Measurements from ENCODE around the gene PLEKHG3.

DNA sequence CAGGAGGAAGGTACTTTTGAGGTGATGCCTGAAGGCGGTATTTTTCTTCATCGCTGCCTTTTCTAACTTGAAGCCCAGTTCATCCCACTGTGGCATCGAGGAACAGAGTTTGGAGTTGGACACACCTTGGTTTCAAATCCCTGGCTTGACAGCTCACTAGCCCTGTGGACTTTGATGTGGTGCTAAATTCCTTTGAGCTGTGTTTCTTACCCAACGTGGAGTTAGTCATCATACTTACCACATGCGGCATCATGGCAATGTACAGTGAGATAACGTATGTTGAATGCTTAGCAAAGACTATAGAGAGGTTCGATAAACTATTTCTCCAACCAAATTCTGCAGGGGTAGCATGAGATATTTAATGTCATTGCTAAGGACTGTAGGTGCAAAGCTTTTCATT is 3.4 kb downstream of the PLEKHG3 start:
- TF ChIP-seq, protein P1, sequence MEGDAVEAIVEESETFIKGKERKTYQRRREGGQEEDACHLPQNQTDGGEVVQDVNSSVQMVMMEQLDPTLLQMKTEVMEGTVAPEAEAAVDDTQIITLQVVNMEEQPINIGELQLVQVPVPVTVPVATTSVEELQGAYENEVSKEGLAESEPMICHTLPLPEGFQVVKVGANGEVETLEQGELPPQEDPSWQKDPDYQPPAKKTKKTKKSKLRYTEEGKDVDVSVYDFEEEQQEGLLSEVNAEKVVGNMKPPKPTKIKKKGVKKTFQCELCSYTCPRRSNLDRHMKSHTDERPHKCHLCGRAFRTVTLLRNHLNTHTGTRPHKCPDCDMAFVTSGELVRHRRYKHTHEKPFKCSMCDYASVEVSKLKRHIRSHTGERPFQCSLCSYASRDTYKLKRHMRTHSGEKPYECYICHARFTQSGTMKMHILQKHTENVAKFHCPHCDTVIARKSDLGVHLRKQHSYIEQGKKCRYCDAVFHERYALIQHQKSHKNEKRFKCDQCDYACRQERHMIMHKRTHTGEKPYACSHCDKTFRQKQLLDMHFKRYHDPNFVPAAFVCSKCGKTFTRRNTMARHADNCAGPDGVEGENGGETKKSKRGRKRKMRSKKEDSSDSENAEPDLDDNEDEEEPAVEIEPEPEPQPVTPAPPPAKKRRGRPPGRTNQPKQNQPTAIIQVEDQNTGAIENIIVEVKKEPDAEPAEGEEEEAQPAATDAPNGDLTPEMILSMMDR (IDR thresholded peaks at IDR 0.05) = no peak
- TF ChIP-seq POLR2AphosphoS5 (IDR thresholded peaks at IDR 0.05) = no peak
